Measurements from ENCODE around the gene DDX24.
A peak's percentile ranks its signal among the peaks of the same experiment; 100 is the strongest.

The DDX24 gene

DNA sequence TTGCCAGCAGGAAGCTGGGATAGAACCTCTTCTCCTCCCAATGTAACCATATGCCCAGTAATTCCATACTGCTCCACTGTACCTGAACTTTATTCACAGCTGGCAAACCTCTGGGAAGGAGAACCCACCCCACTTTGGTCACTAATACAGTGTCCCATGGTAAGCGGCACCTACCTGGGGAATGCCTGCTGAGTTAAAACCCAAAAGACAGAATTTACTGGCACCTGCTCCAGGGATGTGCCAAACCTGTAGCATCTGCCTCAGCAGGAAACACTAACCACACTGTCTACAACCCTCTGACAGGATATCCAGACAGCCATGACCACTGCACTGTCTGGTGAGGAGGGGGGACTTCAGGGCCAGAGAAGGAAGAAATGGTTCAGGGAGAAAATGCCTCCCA is 26.6 kb downstream of the DDX24 start:
- no peak for DNase-seq (ENCODE audit: low read depth)
- TF ChIP-seq MAX (IDR thresholded peaks at IDR 0.05; ENCODE audit: low read depth, low read length), result no peak
- TF ChIP-seq POLR2A (IDR thresholded peaks at IDR 0.05; ENCODE audit: extremely low read depth, insufficient read length), result no peak
- TF ChIP-seq MYC (IDR thresholded peaks at IDR 0.05; ENCODE audit: low read depth, low read length), result no peak
- TF ChIP-seq CTCF (IDR thresholded peaks at IDR 0.05; ENCODE audit: low read depth, low read length), result no peak
- H3K4me3 ChIP-seq (ENCODE audit: low read depth, low read length), result no peak overlapping the region

GRCh38 chr14:94052662-94053061 is 28.3 kb downstream of the DDX24 start:
- no peak for DNase-seq (ENCODE audit: low read depth)
- TF ChIP-seq CTCF (IDR thresholded peaks at IDR 0.05; ENCODE audit: low read depth, low read length), result no peak
- no peak for TF ChIP-seq MAX (IDR thresholded peaks at IDR 0.05; ENCODE audit: low read depth, low read length)
- no peak for TF ChIP-seq POLR2A (IDR thresholded peaks at IDR 0.05; ENCODE audit: extremely low read depth, insufficient read length)
- TF ChIP-seq MYC (IDR thresholded peaks at IDR 0.05; ENCODE audit: low read depth, low read length), result no peak
- no peak overlapping the region for H3K4me3 ChIP-seq (ENCODE audit: low read depth, low read length)

DNA sequence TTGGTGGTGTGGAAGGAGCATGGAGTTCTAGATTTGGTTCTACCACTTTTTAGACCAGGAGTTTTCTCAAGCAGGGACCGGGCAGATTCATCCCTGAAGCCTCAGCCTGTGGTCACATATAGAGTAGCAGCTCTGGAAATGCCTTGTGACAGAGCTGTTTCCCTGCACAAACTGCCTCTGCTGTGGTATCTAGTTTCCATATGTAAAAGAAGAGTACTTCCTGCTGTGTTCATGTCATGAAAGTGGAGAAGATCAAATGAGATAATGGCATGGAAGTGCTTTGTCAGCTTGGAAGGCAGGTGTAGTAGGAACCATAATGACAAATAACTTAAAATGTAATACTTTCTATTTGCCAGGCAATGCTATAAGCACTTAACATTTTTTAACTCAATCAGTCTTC is 28.8 kb downstream of the DDX24 start:
- TF ChIP-seq POLR2A (IDR thresholded peaks at IDR 0.05; ENCODE audit: extremely low read depth, insufficient read length), result no peak
- no peak for TF ChIP-seq MAX (IDR thresholded peaks at IDR 0.05; ENCODE audit: low read depth, low read length)
- TF ChIP-seq CTCF (IDR thresholded peaks at IDR 0.05; ENCODE audit: low read depth, low read length), result no peak
- no peak for TF ChIP-seq MYC (IDR thresholded peaks at IDR 0.05; ENCODE audit: low read depth, low read length)
- no peak overlapping the region for H3K4me3 ChIP-seq (ENCODE audit: low read depth, low read length)
- DNase-seq (ENCODE audit: low read depth), result no peak

- H3K4me3 ChIP-seq (ENCODE audit: low read depth, low read length), result no peak overlapping the region
- DNase-seq (ENCODE audit: low read depth), result no peak
- TF ChIP-seq POLR2A (IDR thresholded peaks at IDR 0.05; ENCODE audit: extremely low read depth, insufficient read length) (no peak), MAX (IDR thresholded peaks at IDR 0.05; ENCODE audit: low read depth, low read length) (no peak), MYC (IDR thresholded peaks at IDR 0.05; ENCODE audit: low read depth, low read length) (no peak), CTCF (IDR thresholded peaks at IDR 0.05; ENCODE audit: low read depth, low read length) (no peak)
Observed at GRCh38 chr14:94051779-94052178, 29.2 kb downstream of the DDX24 start.

- DNase-seq (ENCODE audit: low read depth), result no peak
- TF ChIP-seq CTCF (IDR thresholded peaks at IDR 0.05; ENCODE audit: low read depth, low read length) (peak; percentile 19), MAX (IDR thresholded peaks at IDR 0.05; ENCODE audit: low read depth, low read length) (no peak)
- no peak overlapping the region for H3K4me3 ChIP-seq (ENCODE audit: low read depth, low read length)
Observed at GRCh38 chr14:94051115-94051514, 29.9 kb downstream of the DDX24 start.
